Esophagus muscularis mucosa (tissue), 4 donors: Measurements from ENCODE around the gene SLC39A11. TPM values are rescaled to one million over a fixed set of nuclear protein-coding genes. Genes with fewer than 3 reads are reported as not detected.

Experiments
- DNase-seq: peaks from one replicate; pipeline ENCODE4 v3.0.0-alpha.2; 2017; ENCODE audit errors: extremely low spot score
- H3K27ac ChIP-seq, 4 donors: fragments of 200-600 bp; sonication (generic); replicated peaks in 1 of 4; 1 replicate in 3 of 4; 2 replicates in 1 of 4; pipeline ENCODE4 v1.5.1; 2016 to 2019; ENCODE audit warnings: mild to moderate bottlenecking in 1 of 4
- H3K27me3 ChIP-seq, 4 donors: fragments of 200-600 bp; sonication (generic); one replicate each; pipeline versions ENCODE4 v1.5.1 to v1.6.0; 2016 to 2019
- H3K36me3 ChIP-seq, 4 donors: fragments of 200-600 bp; sonication (generic); one replicate each; pipeline ENCODE4 v1.5.1; 2016 to 2019
- H3K4me1 ChIP-seq, 4 donors: fragments of 200-600 bp; sonication (generic); one replicate each; pipeline ENCODE4 v1.5.1; 2016 to 2019
- H3K4me3 ChIP-seq, 4 donors: fragments of 200-600 bp; sonication (generic); 1 replicate in 2 of 4; 2 replicates in 2 of 4; pipeline ENCODE4 v1.5.1; 2016 to 2019; ENCODE audit warnings: mild to moderate bottlenecking in 4 of 4, moderate library complexity in 1 of 4
- H3K9me3 ChIP-seq, 4 donors: fragments of 200-600 bp; sonication (generic); 1 replicate in 3 of 4; 2 replicates in 1 of 4; pipeline ENCODE4 v1.5.1; 2016 to 2019
- CTCF ChIP-seq, 3 experiments: fragments of 200-600 bp in 2 of 3; fragments of 450-650 bp in 1 of 3; sonication (generic) in 2 of 3; IDR thresholded peaks; one replicate each; pipeline ENCODE4 v1.5.1; 2017 to 2019; ENCODE audit warnings: antibody characterized with exemption in 3 of 3, mild to moderate bottlenecking in 2 of 3, moderate library complexity in 1 of 3
- EP300 ChIP-seq: sonication (generic); formaldehyde crosslinking; IDR thresholded peaks from one replicate; pipeline ENCODE4 v1.6.1; 2017; ENCODE audit warnings: antibody characterized with exemption
- POLR2A ChIP-seq: fragments of 450-650 bp; IDR thresholded peaks from one replicate; pipeline ENCODE4 v1.6.1; 2017; ENCODE audit warnings: antibody characterized with exemption, moderate library complexity, mild to moderate bottlenecking, low read depth
- POLR2AphosphoS5 ChIP-seq, 2 donors: sonication (generic); formaldehyde crosslinking; IDR thresholded peaks; one replicate each; pipeline ENCODE4 v1.6.1; 2017; ENCODE audit warnings: antibody characterized with exemption in 2 of 2
- WGBS: methylation state at CpG from one replicate; pipeline ENCODE4 v1.1.5; 2018; 5-methylcytosine and 5-hydroxymethylcytosine counted together
- intact Hi-C: fragments of 100-400 bp; cut with DNase I; formaldehyde crosslinking; loops from one replicate; pipeline ENCODE4 v1.15.1; 2023
- total RNA-seq, 4 donors: library from RNA; depleted of rRNA; stranded (reverse); fragments of >200 nt; gene quantifications; one replicate each; pipeline versions ENCODE4 v1.1.0 to v1.2.1, GENCODE V29; 2016

SLC39A11 gene
- total RNA-seq, 4 donors from 2014 or later, result 7.5 to 20.2 (median 18.4) TPM

DNA sequence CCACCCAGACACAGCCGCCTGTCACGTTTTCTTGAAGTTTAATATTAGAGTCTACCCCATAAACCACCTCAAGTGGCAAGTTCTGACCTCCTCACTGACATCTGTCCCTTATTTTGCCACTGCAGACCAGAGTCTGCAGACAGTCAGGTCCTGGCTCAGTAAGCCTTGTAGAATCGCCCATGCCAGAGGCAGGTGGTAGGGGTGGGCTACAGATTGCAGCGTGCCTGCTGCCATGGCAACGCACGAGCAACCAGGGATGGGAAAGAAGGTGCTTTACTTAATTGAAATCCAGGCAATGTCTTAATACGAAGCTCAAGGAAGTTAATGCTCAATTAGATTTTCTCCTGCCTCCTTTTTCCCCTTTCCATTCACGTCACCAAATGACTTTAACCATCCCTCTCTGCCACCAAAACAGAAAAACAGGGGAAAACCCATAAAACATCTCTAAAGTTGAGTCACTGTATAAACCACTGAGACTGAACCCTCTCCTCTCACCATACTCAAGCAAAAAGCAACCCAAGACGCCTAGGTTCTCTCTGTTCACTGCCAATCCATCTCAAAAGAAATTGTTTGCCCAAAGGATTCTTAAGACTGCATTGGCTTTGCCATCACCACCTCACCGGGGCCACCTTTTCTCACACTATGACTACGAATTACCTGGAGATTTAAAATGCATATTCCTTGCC, 228.8 kb downstream of the SLC39A11 start:
- no peak for TF ChIP-seq EP300
- TF ChIP-seq POLR2A, result no peak
- no peak for TF ChIP-seq CTCF (IDR thresholded peaks at IDR 0.05)
- no peak for TF ChIP-seq POLR2AphosphoS5 (IDR thresholded peaks at IDR 0.05)
- H3K9me3 ChIP-seq, result peaks cover 0 to 7% (median 0%) of the 10 kb centered on the region in 4 donors
- no peak overlapping the region for H3K4me3 ChIP-seq
- H3K27me3 ChIP-seq, result no peaks in the 10 kb centered on the region
- no peak for DNase-seq
- no peaks in the 10 kb centered on the region for H3K4me1 ChIP-seq
- no peaks in the 10 kb centered on the region for H3K36me3 ChIP-seq
- WGBS, result 93% methylated on average over 11 of the region's 11 CpGs
- H3K27ac ChIP-seq, result no peak overlapping the region
- intact Hi-C loops, result no loop called here

DNA sequence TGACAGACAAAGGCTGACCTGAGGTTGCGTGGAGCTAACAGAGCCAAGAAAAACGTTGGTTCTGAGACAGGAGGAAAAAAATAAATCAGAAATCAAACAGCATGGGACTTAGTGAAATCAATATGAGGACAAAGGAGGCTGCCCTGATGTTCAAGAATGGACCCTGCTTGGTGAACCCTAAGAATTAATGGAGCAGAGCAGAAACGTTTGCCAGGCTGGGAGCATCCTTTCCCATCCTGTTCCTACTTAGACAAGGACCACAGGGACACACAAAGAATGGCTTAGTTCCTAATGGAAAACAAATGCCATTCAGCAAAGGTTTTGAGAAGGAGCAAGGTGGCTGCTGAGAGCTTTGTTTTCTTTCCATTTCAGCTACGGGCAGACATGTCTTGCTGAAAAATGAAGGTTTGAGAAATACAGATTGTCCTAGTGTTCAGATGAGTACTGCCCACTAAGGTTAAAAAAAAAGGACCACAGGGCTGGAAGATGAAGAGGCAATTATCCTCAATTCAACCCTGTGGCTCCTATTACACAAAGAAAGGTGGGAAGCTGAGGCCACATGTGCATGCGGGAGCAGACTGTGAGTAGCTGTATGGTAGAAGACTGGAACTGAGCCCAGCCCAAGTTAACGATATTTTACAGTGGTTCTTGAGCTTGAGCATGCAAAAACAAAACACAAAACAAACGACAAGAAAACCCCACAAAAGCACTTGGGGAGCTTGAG, 230.1 kb downstream of the SLC39A11 start:
- DNase-seq, result no peak
- H3K9me3 ChIP-seq, result peaks cover 0 to 8% (median 0%) of the 10 kb centered on the region in 4 donors
- no peaks in the 10 kb centered on the region for H3K36me3 ChIP-seq
- H3K4me3 ChIP-seq, result no peak overlapping the region
- TF ChIP-seq CTCF (IDR thresholded peaks at IDR 0.05) (no peak), POLR2A (no peak), EP300 (no peak), POLR2AphosphoS5 (IDR thresholded peaks at IDR 0.05) (no peak)
- no peak overlapping the region for H3K27ac ChIP-seq
- no peaks in the 10 kb centered on the region for H3K4me1 ChIP-seq
- no peaks in the 10 kb centered on the region for H3K27me3 ChIP-seq
- 72% methylated on average over 7 of the region's 7 CpGs for WGBS
- intact Hi-C loops, result no loop called here

DNA sequence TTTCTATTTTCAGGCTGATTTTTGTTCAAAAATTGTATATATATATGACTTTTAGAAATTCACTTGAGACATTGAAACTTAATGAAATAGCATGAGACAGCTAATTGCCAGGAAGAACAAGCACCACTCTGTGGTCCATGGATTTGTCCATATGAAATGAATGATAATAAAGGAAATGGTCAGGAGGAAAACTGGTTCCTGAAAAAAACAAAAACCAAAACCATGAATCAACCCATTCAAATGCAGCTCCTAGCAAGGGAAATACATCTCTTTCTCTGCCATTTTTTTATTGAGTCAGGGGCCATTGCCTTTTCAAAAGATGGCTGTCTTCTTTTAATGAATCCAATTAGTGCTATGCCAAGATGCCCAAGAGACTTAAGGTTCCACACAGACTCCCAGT, 230.7 kb downstream of the SLC39A11 start:
- Histone ChIP-seq H3K4me3 (no peak overlapping the region), H3K27ac (no peak overlapping the region), H3K4me1 (no peaks in the 10 kb centered on the region), H3K9me3 (peaks cover 0 to 8% (median 0%) of the 10 kb centered on the region in 4 donors), H3K27me3 (no peaks in the 10 kb centered on the region), H3K36me3 (no peaks in the 10 kb centered on the region)
- intact Hi-C loops, result no loop called here
- no peak for DNase-seq
- TF ChIP-seq CTCF (IDR thresholded peaks at IDR 0.05) (no peak), POLR2AphosphoS5 (IDR thresholded peaks at IDR 0.05) (no peak), EP300 (no peak), POLR2A (no peak)

- no peak for DNase-seq
- Histone ChIP-seq H3K9me3 (peaks cover 0 to 8% (median 0%) of the 10 kb centered on the region in 4 donors), H3K4me1 (no peaks in the 10 kb centered on the region), H3K4me3 (no peak overlapping the region), H3K36me3 (no peaks in the 10 kb centered on the region), H3K27ac (no peak overlapping the region), H3K27me3 (no peaks in the 10 kb centered on the region)
- intact Hi-C loops, result no loop called here
- TF ChIP-seq EP300 (no peak), POLR2A (no peak), CTCF (IDR thresholded peaks at IDR 0.05) (no peak)
- WGBS, result 90% methylated on average over 5 of the region's 5 CpGs
These were observed 231.7 kb downstream of the SLC39A11 start for GRCh38 chr17:72860778-72861177.
